Measurements from ENCODE around the gene KRT76. TPM values are rescaled to one million over a fixed set of nuclear protein-coding genes. Genes with fewer than 3 reads are reported as not detected.
A peak's percentile ranks its signal among the peaks of the same experiment; 100 is the strongest.

Gene KRT76
- total RNA-seq, 1 donor from 2014 or later: not detected

GRCh38 chr12:52788192-52788875 is 11.2 kb upstream of the KRT76 start:
- ATAC-seq (no peak), DNase-seq (no peak)

GRCh38 chr12:52787324-52788191 is 10.4 kb upstream of the KRT76 start:
- ATAC-seq (no peak), DNase-seq (no peak)
- intact Hi-C loops (cut with micrococcal nuclease): no loop called here

More at GRCh38 chr12:52788192-52788875, 11.2 kb upstream of the KRT76 start:
- intact Hi-C loops (cut with micrococcal nuclease): no loop called here

GRCh38 chr12:52784909-52785308 is 7.8 kb upstream of the KRT76 start:
- DNase-seq: no peak
- intact Hi-C loops (cut with micrococcal nuclease): no loop called here
- ATAC-seq: no peak

GRCh38 chr12:52783563-52784316 is 6.6 kb upstream of the KRT76 start:
- ATAC-seq (no peak), DNase-seq (no peak)
- intact Hi-C loops (cut with micrococcal nuclease): no loop called here

GRCh38 chr12:52782502-52782901 is 5.4 kb upstream of the KRT76 start:
- ATAC-seq (no peak), DNase-seq (no peak)
- intact Hi-C loops (cut with micrococcal nuclease): no loop called here

- DNase-seq (no peak), ATAC-seq (no peak)
- intact Hi-C loops (cut with micrococcal nuclease): no loop called here
Measured at GRCh38 chr12:52781399-52782082, 4.4 kb upstream of the KRT76 start.

GRCh38 chr12:52779914-52780313 is 2.8 kb upstream of the KRT76 start:
- ATAC-seq (no peak), DNase-seq (no peak)
- intact Hi-C loops (cut with micrococcal nuclease): no loop called here

- intact Hi-C loops (cut with micrococcal nuclease): no loop called here
- ATAC-seq: no peak
- no peak for DNase-seq
Measured at GRCh38 chr12:52778833-52779232, 1.7 kb upstream of the KRT76 start.

GRCh38 chr12:52777566-52777965 is 421 bp upstream of the KRT76 start:
- DNase-seq (no peak), ATAC-seq (no peak)
- intact Hi-C loops (cut with micrococcal nuclease): no loop called here

GRCh38 chr12:52776435-52776834 is 710 bp downstream of the KRT76 start:
- no peak for ATAC-seq
- DNase-seq: no peak
- intact Hi-C loops (cut with micrococcal nuclease): no loop called here

- ATAC-seq (peak; percentile 50), DNase-seq (no peak)
- intact Hi-C loops (cut with micrococcal nuclease): no loop called here
Measured at GRCh38 chr12:52774629-52775250, 2.4 kb downstream of the KRT76 start.

- ATAC-seq (no peak), DNase-seq (no peak)
Measured at GRCh38 chr12:52772772-52773171, 4.4 kb downstream of the KRT76 start.

GRCh38 chr12:52772188-52772587 is 5.0 kb downstream of the KRT76 start:
- intact Hi-C loops (cut with micrococcal nuclease): no loop called here
- DNase-seq (no peak), ATAC-seq (no peak)

More at GRCh38 chr12:52772772-52773171, 4.4 kb downstream of the KRT76 start:
- intact Hi-C loops (cut with micrococcal nuclease): no loop called here

GRCh38 chr12:52771505-52771904 is 5.6 kb downstream of the KRT76 start:
- ATAC-seq (no peak), DNase-seq (no peak)
- intact Hi-C loops (cut with micrococcal nuclease): no loop called here

- DNase-seq (no peak), ATAC-seq (no peak)
- intact Hi-C loops (cut with micrococcal nuclease): no loop called here
Measured at GRCh38 chr12:52771088-52771487, 6.1 kb downstream of the KRT76 start.

- ATAC-seq (no peak), DNase-seq (no peak)
- intact Hi-C loops (cut with micrococcal nuclease): no loop called here
Measured at GRCh38 chr12:52769946-52770345, 7.2 kb downstream of the KRT76 start.

GRCh38 chr12:52769354-52769753 is 7.8 kb downstream of the KRT76 start:
- DNase-seq: no peak
- intact Hi-C loops (cut with micrococcal nuclease): no loop called here
- no peak for ATAC-seq

- DNase-seq (no peak), ATAC-seq (no peak)
- intact Hi-C loops (cut with micrococcal nuclease): no loop called here
Measured at GRCh38 chr12:52768479-52769200, 8.5 kb downstream of the KRT76 start.

Data from left ventricle myocardium superior (tissue), 1 donor.